Neural cell (in vitro differentiated cells): ENCODE results near the gene CBFA2T3. TPM values are rescaled to one million over a fixed set of nuclear protein-coding genes. Genes with fewer than 3 reads are reported as not detected.

Source experiments
- H2AFZ ChIP-seq: fragments of 200-600, 300-800 bp; sonication (generic), shearing (Covaris generic); 2 replicates; pipeline ENCODE4 v1.6.0; 2014; ENCODE audit warnings: low read depth, mild to moderate bottlenecking, antibody characterized with exemption, low read length, moderate library complexity
- H3F3A ChIP-seq: fragments of 200-600 bp; shearing (Covaris generic); 2 replicates; pipeline ENCODE4 v1.6.1; 2016; ENCODE audit warnings: mild to moderate bottlenecking, moderate library complexity, mixed read lengths, antibody characterized with exemption, low read length; ENCODE audit not compliant: insufficient read depth, poor library complexity, severe bottlenecking
- H3K27ac ChIP-seq: fragments of 200-600, 300-800 bp; sonication (generic), shearing (Covaris generic); 2 replicates; pipeline ENCODE4 v1.5.1; 2014; ENCODE audit warnings: mild to moderate bottlenecking, low read length, moderate library complexity
- H3K27me3 ChIP-seq: fragments of 300-800, 200-600 bp; sonication (generic), shearing (Covaris generic); 2 replicates; pipeline ENCODE4 v1.6.0; 2014; ENCODE audit warnings: mild to moderate bottlenecking, low read depth, low read length, moderate library complexity; ENCODE audit not compliant: insufficient read depth
- H3K36me3 ChIP-seq: fragments of 300-800, 200-600 bp; sonication (generic), shearing (Covaris generic); 2 replicates; pipeline ENCODE4 v1.5.1; 2014; ENCODE audit warnings: mild to moderate bottlenecking, antibody characterized with exemption, low read length, moderate library complexity; ENCODE audit not compliant: insufficient read depth
- H3K4me2 ChIP-seq: fragments of 300-800, 200-600 bp; sonication (generic), shearing (Covaris generic); 2 replicates; pipeline ENCODE4 v1.6.0; 2014; ENCODE audit warnings: mild to moderate bottlenecking, low read length
- H3K4me3 ChIP-seq: fragments of 300-800, 200-600 bp; sonication (generic), shearing (Covaris generic); 2 replicates; pipeline ENCODE4 v1.5.1; 2014; ENCODE audit warnings: mild to moderate bottlenecking, low read length, moderate library complexity
- H3K79me2 ChIP-seq: fragments of 200-600 bp; shearing (Covaris generic); replicated peaks from 2 replicates; pipeline ENCODE4 v1.6.0; 2014; ENCODE audit warnings: mild to moderate bottlenecking, low read length, moderate library complexity; ENCODE audit not compliant: insufficient read depth
- H3K9ac ChIP-seq: fragments of 300-800, 200-600 bp; sonication (generic), shearing (Covaris generic); 2 replicates; pipeline ENCODE4 v1.6.1; 2016; ENCODE audit warnings: mild to moderate bottlenecking, low read length, mixed read lengths
- H3K9me2 ChIP-seq: fragments of 200-600 bp; shearing (Covaris generic); 2 replicates; pipeline ENCODE4 v1.6.1; 2016; ENCODE audit warnings: mild to moderate bottlenecking, low read length, mixed read lengths; ENCODE audit not compliant: insufficient read depth
- H3K9me3 ChIP-seq: fragments of 200-600, 300-800 bp; sonication (generic), shearing (Covaris generic); 2 replicates; pipeline ENCODE4 v1.6.1; 2016; ENCODE audit warnings: mild to moderate bottlenecking, mixed run types, low read length, moderate library complexity, mixed read lengths
- H4K20me1 ChIP-seq: fragments of 200-600 bp; shearing (Covaris generic); 2 replicates; pipeline ENCODE4 v1.6.1; 2016; ENCODE audit warnings: mild to moderate bottlenecking, mixed run types; ENCODE audit not compliant: insufficient read depth
- CTCF ChIP-seq: fragments of 450-650 bp; IDR thresholded peaks from 2 replicates; pipeline ENCODE4 v1.5.1; 2014; ENCODE audit warnings: antibody characterized with exemption, mild to moderate bottlenecking, moderate library complexity; ENCODE audit not compliant: poor library complexity, severe bottlenecking
- EP300 ChIP-seq: fragments of 450-650 bp; conservative IDR thresholded peaks from 2 replicates; pipeline ENCODE4 v1.6.1; 2014; ENCODE audit warnings: antibody characterized with exemption, mild to moderate bottlenecking, moderate library complexity; ENCODE audit not compliant: poor library complexity, severe bottlenecking
- EZH2 ChIP-seq: fragments of 200-600, 300-800 bp; shearing (Covaris generic), sonication (generic); IDR thresholded peaks from 2 replicates; pipeline ENCODE4 v1.6.1; 2014; ENCODE audit warnings: antibody characterized with exemption, low read length, borderline replicate concordance, mild to moderate bottlenecking; ENCODE audit not compliant: insufficient read depth, poor library complexity, severe bottlenecking
- MXI1 ChIP-seq: fragments of 450-650 bp; conservative IDR thresholded peaks from 2 replicates; pipeline ENCODE4 v1.6.1; 2014; ENCODE audit warnings: antibody characterized with exemption, mild to moderate bottlenecking; ENCODE audit not compliant: poor library complexity, severe bottlenecking
- POLR2AphosphoS5 ChIP-seq: IDR thresholded peaks from 2 replicates; pipeline ENCODE4 v1.6.1; 2012
- RAD21 ChIP-seq: fragments of 450-650 bp; conservative IDR thresholded peaks from 2 replicates; pipeline ENCODE4 v1.6.1; 2014; ENCODE audit warnings: antibody characterized with exemption, mild to moderate bottlenecking, moderate library complexity
- REST ChIP-seq: IDR thresholded peaks from 2 replicates; pipeline ENCODE4 v1.6.1; 2012; ENCODE audit warnings: borderline replicate concordance
- SMC3 ChIP-seq: fragments of 450-650 bp; conservative IDR thresholded peaks from 2 replicates; pipeline ENCODE4 v1.6.1; 2014; ENCODE audit warnings: antibody characterized with exemption, mild to moderate bottlenecking, moderate library complexity; ENCODE audit not compliant: poor library complexity
- TAF1 ChIP-seq: IDR thresholded peaks from 2 replicates; pipeline ENCODE4 v1.6.1; 2012; ENCODE audit warnings: low read depth
- polyA plus RNA-seq: library from polyadenylated mRNA; depleted of rRNA; stranded (reverse); fragments of >200 nt; gene quantifications from 2 replicates; pipeline ENCODE4 v1.2.3, GENCODE V29; 2014

The CBFA2T3 gene
- polyA plus RNA-seq, 1 donor from 2014 or later = 2.1 TPM

DNA sequence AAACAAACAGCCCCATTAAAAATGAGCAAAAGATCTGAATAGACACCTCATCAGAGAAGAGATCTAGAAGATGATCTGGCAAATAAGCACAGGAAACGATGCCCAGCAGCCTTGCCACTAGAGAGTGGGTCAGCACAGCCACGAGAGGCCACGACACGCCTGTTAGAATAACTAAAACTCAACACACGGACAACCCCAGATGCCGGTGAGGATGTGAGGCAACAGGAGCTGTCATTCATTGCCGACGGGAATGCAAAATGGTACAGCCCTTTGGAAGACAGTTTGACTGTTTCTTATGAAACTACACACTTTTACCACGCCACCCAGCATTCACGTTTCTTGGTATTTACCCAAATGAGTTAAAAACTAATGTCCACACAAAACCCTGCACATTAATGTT, 31.5 kb downstream of the CBFA2T3 start:
- Histone ChIP-seq H3K79me2 (no peaks in the 10 kb centered on the region), H3K4me2 (no peak overlapping the region), H4K20me1 (no peaks in the 10 kb centered on the region), H3K27me3 (peaks cover 3% of the 10 kb centered on the region), H3K9ac (no peak overlapping the region), H2AFZ (no peak overlapping the region), H3K9me3 (no peaks in the 10 kb centered on the region), H3F3A (no peaks in the 10 kb centered on the region), H3K9me2 (no peaks in the 10 kb centered on the region), H3K27ac (no peak overlapping the region), H3K4me3 (no peak overlapping the region), H3K36me3 (no peaks in the 10 kb centered on the region)
- TF ChIP-seq RAD21 (no peak), SMC3 (no peak), EZH2 (no peak), MXI1 (no peak), POLR2AphosphoS5 (no peak), EP300 (no peak), TAF1 (no peak), REST (no peak), CTCF (no peak)

DNA sequence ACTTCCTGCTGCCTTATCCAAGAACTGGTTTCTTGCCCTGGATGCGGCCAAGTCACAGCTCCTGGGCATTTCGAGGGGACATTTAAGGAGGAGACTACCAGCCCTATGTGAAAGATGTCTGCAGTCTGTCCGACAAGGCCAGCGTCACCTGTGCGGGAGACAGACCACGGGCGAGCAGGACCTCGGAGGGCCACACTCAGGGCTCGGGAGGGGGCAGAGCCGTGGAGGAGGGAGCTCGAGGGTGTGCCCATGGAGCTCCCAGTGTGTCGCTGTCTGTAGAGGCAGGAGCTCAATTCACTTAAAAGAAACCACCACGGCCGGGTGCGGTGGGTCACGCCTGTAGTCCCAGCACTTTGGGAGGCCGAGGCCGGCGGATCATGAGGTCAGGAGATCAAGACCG, 33.3 kb downstream of the CBFA2T3 start:
- no peaks in the 10 kb centered on the region for H3K9me3 ChIP-seq
- H3F3A ChIP-seq = no peaks in the 10 kb centered on the region
- no peak overlapping the region for H3K4me2 ChIP-seq
- no peak overlapping the region for H3K9ac ChIP-seq
- H3K4me3 ChIP-seq = no peak overlapping the region
- no peak overlapping the region for H2AFZ ChIP-seq
- no peaks in the 10 kb centered on the region for H3K36me3 ChIP-seq
- no peaks in the 10 kb centered on the region for H4K20me1 ChIP-seq
- no peak for TF ChIP-seq RAD21
- TF ChIP-seq CTCF = no peak
- H3K27me3 ChIP-seq = peaks cover 12% of the 10 kb centered on the region
- no peaks in the 10 kb centered on the region for H3K79me2 ChIP-seq
- no peak overlapping the region for H3K27ac ChIP-seq
- H3K9me2 ChIP-seq = no peaks in the 10 kb centered on the region
